HCT116 (cell line): ENCODE measurements around the gene CDH5. TPM values are rescaled to one million over a fixed set of nuclear protein-coding genes. Genes with fewer than 3 reads are reported as not detected.

ENCODE experiments used
- ATAC-seq: fragments of 200-7000 bp; cut with Tn5 transposase; 2 replicates; pipeline ENCODE4 v1.9.1; 2020; ENCODE audit warnings: mild to moderate bottlenecking, moderate library complexity
- BruUV-seq: library from RNA; stranded (reverse); fragments of 400-500 nt; replicated peaks from 2 replicates; lab custom pipeline; 2021; lab: Mats Ljungman, UMichigan
- CTCF ChIA-PET: fragments of 300-600 bp; sonication (Branson Sonifier 250); formaldehyde crosslinking; loops from one replicate; lab custom pipeline; 2021; ENCODE audit warnings: antibody characterized with exemption; lab: Charles Lee
- POLR2A ChIA-PET: fragments of 300-600, 350-600 bp; sonication (Branson Sonifier 250); formaldehyde crosslinking; loops from one replicate; lab custom pipeline; 2021; ENCODE audit warnings: antibody characterized with exemption; lab: Charles Lee
- RAD21 ChIA-PET, 2 experiments: fragments of 300-600 bp; sonication (Branson Sonifier 250); formaldehyde crosslinking; loops; one replicate each; lab custom pipeline; 2023; ENCODE audit warnings: low total read pairs in 2 of 2; ENCODE audit not compliant: uncharacterized antibody in 2 of 2, unreplicated experiment in 2 of 2, low non-redundant PET in 1 of 2; lab: Charles Lee
- DNase-seq: peaks from one replicate; pipeline ENCODE4 v3.0.0-alpha.2; 2010; ENCODE audit warnings: low read depth, low spot score
- H2AFZ ChIP-seq: fragments of 200-600 bp; shearing (Covaris generic), sonication (generic); 2 replicates; pipeline ENCODE4 v1.6.1; 2017; ENCODE audit warnings: low read depth, mixed run types, mixed read lengths, antibody characterized with exemption, low read length; ENCODE audit not compliant: poor library complexity, severe bottlenecking
- H3K27ac ChIP-seq: 2 replicates; pipeline ENCODE4 v1.5.1; 2012; ENCODE audit warnings: low read depth, low read length
- H3K27me3 ChIP-seq: fragments of 200-600 bp; sonication (generic); 2 replicates; pipeline ENCODE4 v1.6.1; 2016; ENCODE audit warnings: mixed run types, low read length, mixed read lengths; ENCODE audit not compliant: insufficient read depth
- H3K36me3 ChIP-seq, 2 experiments: fragments of 200-500 bp in 1 of 2; fragments of 200-600 bp in 1 of 2; sonication (Bioruptor generic) in 1 of 2; sonication (generic) in 1 of 2; 2 replicates each; pipeline versions ENCODE4 v1.5.1 to v1.6.1; 2014 to 2016; ENCODE audit warnings: low read length in 2 of 2, inconsistent platforms in 1 of 2, mixed read lengths in 1 of 2, mixed run types in 1 of 2; ENCODE audit not compliant: insufficient read depth in 2 of 2, control insufficient read depth in 1 of 2
- H3K4me1 ChIP-seq, 2 experiments: fragments of 200-600 bp in 1 of 2; sonication (generic) in 1 of 2; 2 replicates each; pipeline versions ENCODE4 v1.5.1 to v1.6.1; 2012 to 2017; ENCODE audit warnings: low read length in 2 of 2, inconsistent platforms in 1 of 2, mild to moderate bottlenecking in 1 of 2, mixed read lengths in 1 of 2, mixed run types in 1 of 2, moderate library complexity in 1 of 2; ENCODE audit not compliant: insufficient read depth in 2 of 2, control insufficient read depth in 1 of 2
- H3K4me2 ChIP-seq: fragments of 200-600 bp; sonication (generic); 2 replicates; pipeline ENCODE4 v1.6.1; 2017; ENCODE audit warnings: mixed run types, low read length, mixed read lengths
- H3K4me3 ChIP-seq, 2 experiments: fragments of 200-600 bp in 1 of 2; sonication (generic) in 1 of 2; replicated peaks in 1 of 2; 2 replicates each; pipeline ENCODE4 v1.5.1; 2011 to 2016; ENCODE audit warnings: low read length in 2 of 2, control low read depth in 1 of 2, low read depth in 1 of 2, mild to moderate bottlenecking in 1 of 2, mixed read lengths in 1 of 2, mixed run types in 1 of 2
- H3K79me2 ChIP-seq: fragments of 200-600 bp; sonication (generic); 2 replicates; pipeline ENCODE4 v1.6.1; 2017; ENCODE audit warnings: mild to moderate bottlenecking, mixed run types, low read length, moderate library complexity, mixed read lengths; ENCODE audit not compliant: insufficient read depth
- H3K9ac ChIP-seq: fragments of 200-600 bp; sonication (generic); 2 replicates; pipeline ENCODE4 v1.6.1; 2016; ENCODE audit warnings: low read length, mixed read lengths
- H3K9me2 ChIP-seq: fragments of 200-600 bp; sonication (generic), shearing (Covaris generic); 2 replicates; pipeline ENCODE4 v1.6.1; 2017; ENCODE audit warnings: mixed run types, mild to moderate bottlenecking, moderate library complexity; ENCODE audit not compliant: insufficient read depth
- H3K9me3 ChIP-seq, 2 experiments: fragments of 200-500 bp in 1 of 2; fragments of 200-600 bp in 1 of 2; sonication (Bioruptor generic) in 1 of 2; sonication (generic) in 1 of 2; 2 replicates each; pipeline ENCODE4 v1.6.1; 2014 to 2017; ENCODE audit warnings: low read length in 2 of 2, mixed read lengths in 2 of 2, inconsistent platforms in 1 of 2, low read depth in 1 of 2, mild to moderate bottlenecking in 1 of 2, mixed run types in 1 of 2, moderate library complexity in 1 of 2; ENCODE audit not compliant: control insufficient read depth in 1 of 2, insufficient read depth in 1 of 2
- H4K20me1 ChIP-seq: fragments of 200-600 bp; sonication (generic), shearing (Covaris generic); 2 replicates; pipeline ENCODE4 v1.6.1; 2017; ENCODE audit warnings: mixed run types, mild to moderate bottlenecking, moderate library complexity; ENCODE audit not compliant: insufficient read depth
- CBX3 ChIP-seq: IDR thresholded peaks from 2 replicates; pipeline ENCODE4 v1.6.1; 2012; ENCODE audit warnings: low read depth
- CEBPB ChIP-seq: IDR thresholded peaks from 2 replicates; pipeline ENCODE4 v1.6.1; 2012; ENCODE audit warnings: low read depth
- EZH2 ChIP-seq: fragments of 200-600 bp; sonication (generic); IDR thresholded peaks from 2 replicates; pipeline ENCODE4 v1.6.1; 2017; ENCODE audit warnings: antibody characterized with exemption, mixed run types
- FOSL1 ChIP-seq: IDR thresholded peaks from 2 replicates; pipeline ENCODE4 v1.6.1; 2012; ENCODE audit warnings: low read depth
- POLR2A ChIP-seq: IDR thresholded peaks from 2 replicates; pipeline ENCODE4 v1.7.0; 2011; ENCODE audit warnings: borderline replicate concordance; ENCODE audit not compliant: insufficient read depth, insufficient read length; ENCODE audit errors: extremely low read depth
- RAD21 ChIP-seq: IDR thresholded peaks from 2 replicates; pipeline ENCODE4 v1.6.1; 2012; ENCODE audit warnings: low read depth, mild to moderate bottlenecking
- SP1 ChIP-seq: IDR thresholded peaks from 2 replicates; pipeline ENCODE4 v1.6.1; 2012; ENCODE audit warnings: low read depth
- TCF7L2 ChIP-seq: IDR thresholded peaks from 2 replicates; pipeline ENCODE4 v1.7.0; 2011; ENCODE audit warnings: borderline replicate concordance, inconsistent platforms; ENCODE audit not compliant: insufficient read depth, insufficient read length; ENCODE audit errors: extremely low read depth
- YY1 ChIP-seq: IDR thresholded peaks from 2 replicates; pipeline ENCODE4 v1.6.1; 2011; ENCODE audit warnings: low read length, low read depth, moderate library complexity, mild to moderate bottlenecking; ENCODE audit not compliant: insufficient replicate concordance; ENCODE audit errors: extremely low read depth
- ZBTB33 ChIP-seq: IDR thresholded peaks from 2 replicates; pipeline ENCODE4 v1.6.1; 2011; ENCODE audit warnings: mild to moderate bottlenecking, low read length, moderate library complexity; ENCODE audit not compliant: insufficient replicate concordance; ENCODE audit errors: extremely low read depth
- ZNF274 ChIP-seq: fragments of 200-500 bp; sonication (Bioruptor generic); IDR thresholded peaks from 2 replicates; pipeline ENCODE4 v1.6.1; 2014; ENCODE audit warnings: mild to moderate bottlenecking, low read depth, low read length, inconsistent platforms
- intact Hi-C: fragments of 100-400 bp; cut with micrococcal nuclease; formaldehyde crosslinking; loops from 2 replicates; pipeline ENCODE4 v1.10.0; 2022
- total RNA-seq: library from RNA; stranded (reverse); gene quantifications from one replicate; pipeline ENCODE4 v1.2.1, GENCODE V29; 2021; ENCODE audit not compliant: unreplicated experiment
- TF ChIP-seq, protein P1 (sequence below): IDR thresholded peaks from 2 replicates; pipeline ENCODE4 v1.6.1; 2012; ENCODE audit warnings: low read depth

Gene CDH5
- total RNA-seq, 1 experiment from 2014 or later: 0.15 TPM

DNA sequence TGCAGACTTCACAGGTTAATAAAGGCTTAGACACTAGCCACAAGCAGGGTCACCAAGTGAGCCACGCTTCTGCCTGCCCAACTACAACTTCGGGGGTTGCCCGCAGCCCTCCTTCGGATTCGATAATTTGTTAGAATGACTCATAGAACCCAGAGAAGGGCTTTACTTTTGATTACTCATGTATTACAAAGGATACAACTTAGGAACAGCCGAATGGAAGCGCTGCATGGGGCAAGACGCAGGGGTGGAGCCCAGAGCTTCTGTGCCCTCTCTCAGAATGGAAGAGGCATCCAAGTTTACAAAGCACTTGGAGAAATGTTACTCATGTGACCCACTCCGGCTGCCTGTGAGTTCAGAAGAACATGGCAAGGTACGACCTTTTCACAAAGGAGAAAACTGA, 7.5 kb upstream of the CDH5 start:
- Histone ChIP-seq H4K20me1 (no peaks in the 10 kb centered on the region), H3K79me2 (no peaks in the 10 kb centered on the region), H3K9me2 (no peaks in the 10 kb centered on the region), H3K4me3 (peak overlapping the region in 1 of 2 experiments; percentile 18; a peak in 1 of 4 replicates), H3K27me3 (peaks cover 20% of the 10 kb centered on the region; the same call in 1 of the 2 replicates), H2AFZ (peak overlapping the region; percentile 38), H3K9me3 (no peaks in the 10 kb centered on the region), H3K36me3 (no peaks in the 10 kb centered on the region), H3K4me2 (peak overlapping the region; percentile 54), H3K9ac (peak overlapping the region; percentile 19; the same call in 1 of the 2 replicates), H3K27ac (no peak overlapping the region)
- BruUV-seq: no TSS peak
- RAD21 ChIA-PET: no interaction called here
- ATAC-seq (peak; percentile 56), DNase-seq (no peak)
- intact Hi-C loops: loop anchor here (5.0 kb wide), 1 partner anchor 123 kb away; no protein-coding TSS in a partner anchor
- CTCF ChIA-PET: interaction anchor here (0.8 to 6.8 kb wide), 6 partner anchors 9 to 157 kb away, joined by 3 to 72 read pairs (median 6); no protein-coding TSS in a partner anchor
- no peak for TF ChIP-seq ZNF274
- 0 out of 2 replicates have a peak, but pooled peaks have one; percentile 39 for TF ChIP-seq FOSL1
- no peak for TF ChIP-seq CBX3
- TF ChIP-seq, all 23 proteins: peak for 1
- H3K4me1 ChIP-seq: peaks cover 10 to 24% of the 10 kb centered on the region in 2 experiments
- POLR2A ChIA-PET: no interaction called here

DNA sequence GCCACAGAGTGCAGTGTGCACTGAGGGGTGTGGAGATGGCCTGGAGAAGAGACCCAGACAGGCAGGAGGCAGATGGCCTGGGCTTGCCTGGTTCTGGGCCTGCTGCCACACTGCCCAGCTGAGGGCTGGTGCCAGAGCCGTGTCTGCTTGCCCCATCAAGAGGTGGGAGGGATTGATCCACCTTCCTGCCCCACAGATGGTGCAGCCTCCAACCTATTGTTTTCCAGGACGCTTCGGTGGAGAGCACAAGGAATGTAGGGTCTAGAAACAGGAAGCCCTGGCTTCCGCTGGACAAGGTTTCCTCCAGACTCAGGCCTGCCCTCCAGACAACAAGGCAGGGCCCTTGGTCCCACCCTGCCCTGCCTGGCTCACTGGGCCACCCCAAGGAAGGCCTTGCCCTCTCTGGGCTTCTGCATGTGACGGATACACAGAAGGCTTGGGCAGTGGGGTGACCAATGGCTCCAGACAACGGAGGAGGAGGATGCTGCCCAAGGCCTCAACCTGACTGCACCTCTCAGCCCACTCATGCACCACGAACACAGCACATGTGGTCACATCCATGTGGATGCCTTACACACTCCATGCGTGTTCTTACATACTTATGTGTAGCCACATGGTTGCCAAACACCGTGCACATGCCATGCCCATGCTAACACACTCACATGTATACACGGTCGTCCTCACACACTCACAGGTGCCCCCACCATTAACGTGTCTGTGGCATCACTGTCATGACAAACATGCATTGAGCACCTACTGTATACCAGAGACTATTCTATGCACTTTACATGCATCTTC, 6.5 kb upstream of the CDH5 start:
- Histone ChIP-seq H3K9ac (peak overlapping the region; percentile 19; the same call in 1 of the 2 replicates), H3K4me1 (peaks cover 10 to 26% of the 10 kb centered on the region in 2 experiments), H3K79me2 (no peaks in the 10 kb centered on the region), H3K4me3 (no peak overlapping the region), H3K36me3 (no peaks in the 10 kb centered on the region), H3K9me2 (no peaks in the 10 kb centered on the region), H3K4me2 (peak overlapping the region; percentile 54; the same call in 1 of the 2 replicates), H3K27ac (no peak overlapping the region), H4K20me1 (no peaks in the 10 kb centered on the region), H3K9me3 (no peaks in the 10 kb centered on the region), H2AFZ (no peak overlapping the region), H3K27me3 (peaks cover 13% of the 10 kb centered on the region; the same call in 1 of the 2 replicates)
- no peak for ATAC-seq
- POLR2A ChIA-PET: no interaction called here
- RAD21 ChIA-PET: no interaction called here
- no TSS peak for BruUV-seq
- intact Hi-C loops: loop anchor here (5.0 kb wide), 1 partner anchor 122 kb away; no protein-coding TSS in a partner anchor
- CTCF ChIA-PET: interaction anchor here (0.8 to 6.8 kb wide), 3 partner anchors 16 to 156 kb away, joined by 4 to 72 read pairs (median 4); no protein-coding TSS in a partner anchor
- DNase-seq: no peak
- TF ChIP-seq, protein P1, sequence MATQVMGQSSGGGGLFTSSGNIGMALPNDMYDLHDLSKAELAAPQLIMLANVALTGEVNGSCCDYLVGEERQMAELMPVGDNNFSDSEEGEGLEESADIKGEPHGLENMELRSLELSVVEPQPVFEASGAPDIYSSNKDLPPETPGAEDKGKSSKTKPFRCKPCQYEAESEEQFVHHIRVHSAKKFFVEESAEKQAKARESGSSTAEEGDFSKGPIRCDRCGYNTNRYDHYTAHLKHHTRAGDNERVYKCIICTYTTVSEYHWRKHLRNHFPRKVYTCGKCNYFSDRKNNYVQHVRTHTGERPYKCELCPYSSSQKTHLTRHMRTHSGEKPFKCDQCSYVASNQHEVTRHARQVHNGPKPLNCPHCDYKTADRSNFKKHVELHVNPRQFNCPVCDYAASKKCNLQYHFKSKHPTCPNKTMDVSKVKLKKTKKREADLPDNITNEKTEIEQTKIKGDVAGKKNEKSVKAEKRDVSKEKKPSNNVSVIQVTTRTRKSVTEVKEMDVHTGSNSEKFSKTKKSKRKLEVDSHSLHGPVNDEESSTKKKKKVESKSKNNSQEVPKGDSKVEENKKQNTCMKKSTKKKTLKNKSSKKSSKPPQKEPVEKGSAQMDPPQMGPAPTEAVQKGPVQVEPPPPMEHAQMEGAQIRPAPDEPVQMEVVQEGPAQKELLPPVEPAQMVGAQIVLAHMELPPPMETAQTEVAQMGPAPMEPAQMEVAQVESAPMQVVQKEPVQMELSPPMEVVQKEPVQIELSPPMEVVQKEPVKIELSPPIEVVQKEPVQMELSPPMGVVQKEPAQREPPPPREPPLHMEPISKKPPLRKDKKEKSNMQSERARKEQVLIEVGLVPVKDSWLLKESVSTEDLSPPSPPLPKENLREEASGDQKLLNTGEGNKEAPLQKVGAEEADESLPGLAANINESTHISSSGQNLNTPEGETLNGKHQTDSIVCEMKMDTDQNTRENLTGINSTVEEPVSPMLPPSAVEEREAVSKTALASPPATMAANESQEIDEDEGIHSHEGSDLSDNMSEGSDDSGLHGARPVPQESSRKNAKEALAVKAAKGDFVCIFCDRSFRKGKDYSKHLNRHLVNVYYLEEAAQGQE: no peak
- TF ChIP-seq RAD21 (no peak), TCF7L2 (no peak), ZNF274 (no peak), SP1 (no peak), EZH2 (no peak), CEBPB (no peak), YY1 (no peak), FOSL1 (no peak), ZBTB33 (no peak), POLR2A (no peak)
